DND-41 (cell line): ENCODE data around the gene PPP1R2C.

Experiments used
- ATAC-seq: fragments of 200-7000 bp; cut with Tn5 transposase; 3 replicates; pipeline ENCODE4 v1.9.1; 2021; ENCODE audit warnings: low read depth; ENCODE audit not compliant: insufficient read depth
- DNase-seq: peaks from one replicate; pipeline ENCODE4 v3.0.0-alpha.2; 2020
- H2AFZ ChIP-seq: 2 replicates; pipeline ENCODE4 v1.6.0; 2012; ENCODE audit warnings: low read depth, low read length
- H3K27ac ChIP-seq: 2 replicates; pipeline ENCODE4 v1.5.1; 2012; ENCODE audit warnings: low read length, inconsistent platforms
- H3K27me3 ChIP-seq: fragments of 200-600 bp; sonication (generic); 2 replicates; pipeline ENCODE4 v1.6.0; 2012; ENCODE audit warnings: low read length, mild to moderate bottlenecking, inconsistent platforms; ENCODE audit not compliant: insufficient read depth, poor library complexity
- H3K36me3 ChIP-seq: 2 replicates; pipeline ENCODE4 v1.5.1; 2012; ENCODE audit warnings: low read length, inconsistent platforms; ENCODE audit not compliant: insufficient read depth
- H3K4me1 ChIP-seq: 2 replicates; pipeline ENCODE4 v1.5.1; 2012; ENCODE audit warnings: mild to moderate bottlenecking, low read length; ENCODE audit not compliant: insufficient read depth
- H3K4me2 ChIP-seq: 2 replicates; pipeline ENCODE4 v1.6.0; 2012; ENCODE audit warnings: mild to moderate bottlenecking, moderate library complexity, low read length, inconsistent platforms; ENCODE audit not compliant: insufficient read depth
- H3K4me3 ChIP-seq, 2 experiments: fragments of 200-600 bp in 1 of 2; shearing (Covaris generic) in 1 of 2; 2 replicates each; pipeline ENCODE4 v1.5.1; 2012 to 2016; ENCODE audit warnings: inconsistent platforms in 2 of 2, low read length in 2 of 2, mild to moderate bottlenecking in 2 of 2, low read depth in 1 of 2, moderate library complexity in 1 of 2
- H3K79me2 ChIP-seq: 2 replicates; pipeline ENCODE4 v1.6.0; 2012; ENCODE audit warnings: low read length, inconsistent platforms; ENCODE audit not compliant: insufficient read depth
- H3K9ac ChIP-seq: 2 replicates; pipeline ENCODE4 v1.6.0; 2012; ENCODE audit warnings: low read depth, mild to moderate bottlenecking, inconsistent platforms, low read length, moderate library complexity
- H3K9me3 ChIP-seq: 2 replicates; pipeline ENCODE4 v1.5.1; 2012; ENCODE audit warnings: low read length, moderate library complexity, mild to moderate bottlenecking, inconsistent platforms; ENCODE audit not compliant: insufficient read depth, severe bottlenecking
- H4K20me1 ChIP-seq: 2 replicates; pipeline ENCODE4 v1.6.0; 2012; ENCODE audit warnings: low read length; ENCODE audit not compliant: insufficient read depth
- EZH2 ChIP-seq: IDR thresholded peaks from 3 replicates; pipeline ENCODE4 v1.6.1; 2012; ENCODE audit warnings: borderline replicate concordance, low read depth, mild to moderate bottlenecking, moderate library complexity, low read length, inconsistent platforms; ENCODE audit not compliant: severe bottlenecking
- TF ChIP-seq, protein P1 (sequence below): IDR thresholded peaks from 2 replicates; pipeline ENCODE4 v1.5.1; 2012; ENCODE audit warnings: borderline replicate concordance, low read length, moderate library complexity, mild to moderate bottlenecking; ENCODE audit not compliant: poor library complexity, severe bottlenecking; ENCODE audit errors: extremely low read depth

PPP1R2C gene

GRCh38 chrX:42821803-42822443, 44.0 kb upstream of the PPP1R2C start:
- no peak for TF ChIP-seq EZH2
- TF ChIP-seq, protein P1, sequence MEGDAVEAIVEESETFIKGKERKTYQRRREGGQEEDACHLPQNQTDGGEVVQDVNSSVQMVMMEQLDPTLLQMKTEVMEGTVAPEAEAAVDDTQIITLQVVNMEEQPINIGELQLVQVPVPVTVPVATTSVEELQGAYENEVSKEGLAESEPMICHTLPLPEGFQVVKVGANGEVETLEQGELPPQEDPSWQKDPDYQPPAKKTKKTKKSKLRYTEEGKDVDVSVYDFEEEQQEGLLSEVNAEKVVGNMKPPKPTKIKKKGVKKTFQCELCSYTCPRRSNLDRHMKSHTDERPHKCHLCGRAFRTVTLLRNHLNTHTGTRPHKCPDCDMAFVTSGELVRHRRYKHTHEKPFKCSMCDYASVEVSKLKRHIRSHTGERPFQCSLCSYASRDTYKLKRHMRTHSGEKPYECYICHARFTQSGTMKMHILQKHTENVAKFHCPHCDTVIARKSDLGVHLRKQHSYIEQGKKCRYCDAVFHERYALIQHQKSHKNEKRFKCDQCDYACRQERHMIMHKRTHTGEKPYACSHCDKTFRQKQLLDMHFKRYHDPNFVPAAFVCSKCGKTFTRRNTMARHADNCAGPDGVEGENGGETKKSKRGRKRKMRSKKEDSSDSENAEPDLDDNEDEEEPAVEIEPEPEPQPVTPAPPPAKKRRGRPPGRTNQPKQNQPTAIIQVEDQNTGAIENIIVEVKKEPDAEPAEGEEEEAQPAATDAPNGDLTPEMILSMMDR, result no peak
- Histone ChIP-seq H3K4me1 (no peaks in the 10 kb centered on the region), H3K9ac (no peak overlapping the region), H3K36me3 (no peaks in the 10 kb centered on the region), H4K20me1 (no peaks in the 10 kb centered on the region), H2AFZ (no peak overlapping the region), H3K27ac (no peak overlapping the region), H3K4me2 (no peak overlapping the region), H3K79me2 (no peaks in the 10 kb centered on the region), H3K9me3 (peaks cover 15% of the 10 kb centered on the region), H3K4me3 (no peak overlapping the region), H3K27me3 (no peaks in the 10 kb centered on the region)
- no peak for DNase-seq
- no peak for ATAC-seq

- Histone ChIP-seq H3K4me3 (no peak overlapping the region; a peak in 1 of 4 replicates), H3K27me3 (no peaks in the 10 kb centered on the region), H3K27ac (no peak overlapping the region), H3K9ac (no peak overlapping the region), H3K4me2 (no peak overlapping the region), H3K9me3 (peaks cover 11% of the 10 kb centered on the region), H2AFZ (no peak overlapping the region), H4K20me1 (no peaks in the 10 kb centered on the region), H3K36me3 (no peaks in the 10 kb centered on the region), H3K79me2 (no peaks in the 10 kb centered on the region), H3K4me1 (no peaks in the 10 kb centered on the region)
- TF ChIP-seq, protein P1, result no peak
- no peak for TF ChIP-seq EZH2
- ATAC-seq (no peak), DNase-seq (no peak)
These were observed 40.4 kb upstream of the PPP1R2C start for GRCh38 chrX:42818151-42818921.

GRCh38 chrX:42809569-42809968, 31.6 kb upstream of the PPP1R2C start:
- TF ChIP-seq, protein P1, result no peak
- TF ChIP-seq EZH2, result no peak
- no peak overlapping the region for H3K27ac ChIP-seq
- no peaks in the 10 kb centered on the region for H3K4me1 ChIP-seq
- no peaks in the 10 kb centered on the region for H3K79me2 ChIP-seq
- DNase-seq, result no peak
- ATAC-seq, result no peak
- no peak overlapping the region for H3K4me3 ChIP-seq
- H3K4me2 ChIP-seq, result no peak overlapping the region
- H3K9ac ChIP-seq, result no peak overlapping the region
- H4K20me1 ChIP-seq, result no peaks in the 10 kb centered on the region
- no peak overlapping the region for H2AFZ ChIP-seq
- H3K27me3 ChIP-seq, result no peaks in the 10 kb centered on the region
- H3K36me3 ChIP-seq, result no peaks in the 10 kb centered on the region
- no peaks in the 10 kb centered on the region for H3K9me3 ChIP-seq
